Stimulated activated naive B cell treated with anti-CD40 and anti-IgM and Interleukin-4, amounts not matched to agents 10 μg/mL and 1 μg/mL and 100 μg/mL, for 72 hours (primary cell): ENCODE measurements around the gene CAMTA1.

Experiments used
- ATAC-seq, 2 donors: fragments of 150-1000 bp; cut with Tn5 transposase; replicated peaks; 2 replicates each; pipeline ENCODE4 v1.10.0; 2021; ENCODE audit warnings: moderate library complexity in 1 of 2
- DNase-seq: peaks from one replicate; pipeline ENCODE4 v3.0.0; 2021
- H3K27ac Mint-ChIP-seq: one replicate; pipeline ENCODE4 v1.8.0; 2022; ENCODE audit warnings: mild to moderate bottlenecking, mixed read lengths
- H3K27me3 Mint-ChIP-seq, 2 donors: one replicate each; pipeline ENCODE4 v1.8.0; 2022; ENCODE audit warnings: mixed read lengths in 2 of 2
- H3K36me3 Mint-ChIP-seq, 2 donors: one replicate each; pipeline ENCODE4 v1.8.0; 2022; ENCODE audit warnings: mixed read lengths in 2 of 2, mild to moderate bottlenecking in 1 of 2
- H3K4me1 Mint-ChIP-seq, 2 donors: one replicate each; pipeline ENCODE4 v1.8.0; 2022; ENCODE audit warnings: mixed read lengths in 2 of 2, mild to moderate bottlenecking in 1 of 2
- H3K4me3 Mint-ChIP-seq, 2 donors: one replicate each; pipeline ENCODE4 v1.8.0; 2022; ENCODE audit warnings: mild to moderate bottlenecking in 2 of 2, mixed read lengths in 2 of 2, moderate library complexity in 1 of 2
- H3K9me3 Mint-ChIP-seq, 2 donors: one replicate each; pipeline ENCODE4 v1.8.0; 2022; ENCODE audit warnings: mixed read lengths in 2 of 2, mild to moderate bottlenecking in 1 of 2

CAMTA1 gene

GRCh38 chr1:7644961-7645750 lies 859.9 kb downstream of the CAMTA1 start:
- no peaks in the 10 kb centered on the region for H3K4me1 Mint-ChIP-seq
- no peaks in the 10 kb centered on the region for H3K9me3 Mint-ChIP-seq
- ATAC-seq (no peak), DNase-seq (no peak)
- no peak overlapping the region for H3K27ac Mint-ChIP-seq
- H3K36me3 Mint-ChIP-seq: peaks cover 0 to 4% of the 10 kb centered on the region in 2 donors
- no peak overlapping the region for H3K4me3 Mint-ChIP-seq
- H3K27me3 Mint-ChIP-seq: peaks cover 23 to 26% of the 10 kb centered on the region in 2 donors

- H3K4me1 Mint-ChIP-seq: no peaks in the 10 kb centered on the region
- H3K4me3 Mint-ChIP-seq: no peak overlapping the region
- H3K27ac Mint-ChIP-seq: no peak overlapping the region
- peaks cover 26% of the 10 kb centered on the region in 2 donors for H3K27me3 Mint-ChIP-seq
- H3K9me3 Mint-ChIP-seq: no peaks in the 10 kb centered on the region
- DNase-seq (no peak), ATAC-seq (no peak)
- H3K36me3 Mint-ChIP-seq: peaks cover 0 to 4% of the 10 kb centered on the region in 2 donors
These were observed 860.4 kb downstream of the CAMTA1 start for GRCh38 chr1:7645751-7646048.

- peaks cover 0 to 4% of the 10 kb centered on the region in 2 donors for H3K36me3 Mint-ChIP-seq
- peaks cover 26% of the 10 kb centered on the region in 2 donors for H3K27me3 Mint-ChIP-seq
- ATAC-seq (no peak), DNase-seq (no peak)
- no peaks in the 10 kb centered on the region for H3K9me3 Mint-ChIP-seq
- H3K27ac Mint-ChIP-seq: peak overlapping the region; percentile 32
- no peaks in the 10 kb centered on the region for H3K4me1 Mint-ChIP-seq
- no peak overlapping the region for H3K4me3 Mint-ChIP-seq
These were observed 860.9 kb downstream of the CAMTA1 start for GRCh38 chr1:7646164-7646563.

GRCh38 chr1:7646981-7647901 lies 862.0 kb downstream of the CAMTA1 start:
- Mint-ChIP-seq H3K27ac (no peak overlapping the region), H3K27me3 (peaks cover 26% of the 10 kb centered on the region in 2 donors), H3K36me3 (peaks cover 0 to 4% of the 10 kb centered on the region in 2 donors), H3K4me1 (no peaks in the 10 kb centered on the region), H3K4me3 (no peak overlapping the region), H3K9me3 (no peaks in the 10 kb centered on the region)
- peak; percentile 19 for DNase-seq
- peak; percentile 69 to 79 for ATAC-seq

- H3K4me3 Mint-ChIP-seq: no peak overlapping the region
- no peak for DNase-seq
- peaks cover 0 to 4% of the 10 kb centered on the region in 2 donors for H3K36me3 Mint-ChIP-seq
- no peak for ATAC-seq
- no peaks in the 10 kb centered on the region for H3K4me1 Mint-ChIP-seq
- H3K9me3 Mint-ChIP-seq: no peaks in the 10 kb centered on the region
- H3K27me3 Mint-ChIP-seq: peaks cover 22 to 25% of the 10 kb centered on the region in 2 donors
- H3K27ac Mint-ChIP-seq: no peak overlapping the region
These were observed 863.6 kb downstream of the CAMTA1 start for GRCh38 chr1:7648761-7649384.

GRCh38 chr1:7650801-7651200 lies 865.5 kb downstream of the CAMTA1 start:
- H3K36me3 Mint-ChIP-seq: peaks cover 0 to 4% of the 10 kb centered on the region in 2 donors
- no peak overlapping the region for H3K4me3 Mint-ChIP-seq
- no peak overlapping the region for H3K27ac Mint-ChIP-seq
- DNase-seq (no peak), ATAC-seq (no peak)
- H3K27me3 Mint-ChIP-seq: peaks cover 16 to 18% of the 10 kb centered on the region in 2 donors
- H3K4me1 Mint-ChIP-seq: peaks cover 0 to 2% of the 10 kb centered on the region in 2 donors
- no peaks in the 10 kb centered on the region for H3K9me3 Mint-ChIP-seq

GRCh38 chr1:7651203-7651602 lies 865.9 kb downstream of the CAMTA1 start:
- Mint-ChIP-seq H3K4me3 (no peak overlapping the region), H3K27me3 (peaks cover 12 to 14% of the 10 kb centered on the region in 2 donors), H3K36me3 (peaks cover 0 to 3% of the 10 kb centered on the region in 2 donors), H3K9me3 (no peaks in the 10 kb centered on the region), H3K27ac (no peak overlapping the region), H3K4me1 (peaks cover 0 to 2% of the 10 kb centered on the region in 2 donors)
- DNase-seq (no peak), ATAC-seq (no peak)

GRCh38 chr1:7652061-7652460 lies 866.8 kb downstream of the CAMTA1 start:
- Mint-ChIP-seq H3K36me3 (no peaks in the 10 kb centered on the region), H3K27me3 (peaks cover 10 to 14% of the 10 kb centered on the region in 2 donors), H3K27ac (no peak overlapping the region), H3K4me3 (no peak overlapping the region), H3K9me3 (no peaks in the 10 kb centered on the region), H3K4me1 (peaks cover 0 to 2% of the 10 kb centered on the region in 2 donors)
- ATAC-seq (peak in 1 of 2 donors; percentile 51), DNase-seq (no peak)

- Mint-ChIP-seq H3K36me3 (no peaks in the 10 kb centered on the region), H3K27me3 (peaks cover 9 to 14% of the 10 kb centered on the region in 2 donors), H3K27ac (no peak overlapping the region), H3K4me3 (no peak overlapping the region), H3K4me1 (peaks cover 0 to 2% of the 10 kb centered on the region in 2 donors), H3K9me3 (no peaks in the 10 kb centered on the region)
- ATAC-seq (no peak), DNase-seq (no peak)
These were observed 867.4 kb downstream of the CAMTA1 start for GRCh38 chr1:7652515-7653098.

- Mint-ChIP-seq H3K27me3 (peaks cover 0 to 6% of the 10 kb centered on the region in 2 donors), H3K9me3 (no peaks in the 10 kb centered on the region), H3K4me1 (peaks cover 0 to 2% of the 10 kb centered on the region in 2 donors), H3K4me3 (no peak overlapping the region), H3K27ac (no peak overlapping the region), H3K36me3 (no peaks in the 10 kb centered on the region)
- ATAC-seq (no peak), DNase-seq (no peak)
These were observed 869.5 kb downstream of the CAMTA1 start for GRCh38 chr1:7654725-7655124.

GRCh38 chr1:7655354-7655753 lies 870.1 kb downstream of the CAMTA1 start:
- peaks cover 0 to 2% of the 10 kb centered on the region in 2 donors for H3K4me1 Mint-ChIP-seq
- H3K9me3 Mint-ChIP-seq: no peaks in the 10 kb centered on the region
- H3K27me3 Mint-ChIP-seq: peaks cover 0 to 2% of the 10 kb centered on the region in 2 donors
- H3K27ac Mint-ChIP-seq: no peak overlapping the region
- no peaks in the 10 kb centered on the region for H3K36me3 Mint-ChIP-seq
- no peak overlapping the region for H3K4me3 Mint-ChIP-seq
- ATAC-seq: no peak
- DNase-seq: no peak

GRCh38 chr1:7656557-7657215 lies 871.4 kb downstream of the CAMTA1 start:
- no peaks in the 10 kb centered on the region for H3K27me3 Mint-ChIP-seq
- no peaks in the 10 kb centered on the region for H3K36me3 Mint-ChIP-seq

GRCh38 chr1:7657287-7658016 lies 872.2 kb downstream of the CAMTA1 start:
- DNase-seq (no peak), ATAC-seq (no peak)
- Mint-ChIP-seq H3K4me1 (peaks cover 0 to 2% of the 10 kb centered on the region in 2 donors), H3K4me3 (no peak overlapping the region), H3K27ac (no peak overlapping the region), H3K9me3 (no peaks in the 10 kb centered on the region), H3K27me3 (peaks cover 0 to 4% of the 10 kb centered on the region in 2 donors), H3K36me3 (no peaks in the 10 kb centered on the region)

More at GRCh38 chr1:7656557-7657215, 871.4 kb downstream of the CAMTA1 start:
- no peak overlapping the region for H3K4me3 Mint-ChIP-seq
- DNase-seq (no peak), ATAC-seq (no peak)
- peaks cover 0 to 2% of the 10 kb centered on the region in 2 donors for H3K4me1 Mint-ChIP-seq
- no peak overlapping the region for H3K27ac Mint-ChIP-seq
- no peaks in the 10 kb centered on the region for H3K9me3 Mint-ChIP-seq
